ENCODE results near the gene ZSWIM9.
A peak's percentile ranks its signal among the peaks of the same experiment; 100 is the strongest.

ZSWIM9 gene

DNA sequence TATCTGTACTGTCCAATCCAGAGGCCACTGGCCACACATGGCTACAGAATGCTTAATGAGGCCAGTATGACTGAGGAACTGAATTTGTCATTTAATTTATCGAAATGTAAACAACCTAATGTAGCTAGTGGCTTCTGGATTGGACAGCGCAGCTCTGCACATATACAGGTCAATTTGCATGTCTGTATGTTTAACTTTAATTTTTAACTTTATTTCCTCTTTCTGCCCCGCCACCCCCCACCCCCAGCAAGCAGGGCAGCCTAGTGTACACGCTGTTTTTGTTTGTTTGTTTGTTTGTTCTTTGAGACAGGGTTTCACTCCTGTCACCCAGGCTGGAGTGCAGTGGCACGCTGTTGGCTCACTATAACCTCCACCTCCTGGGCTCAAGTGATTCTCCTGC lies 15.5 kb downstream of the ZSWIM9 start:
- Histone ChIP-seq H3K4me3 (ENCODE audit: low read length) (no peak overlapping the region), H3K36me3 (ENCODE audit: insufficient read depth, low read length) (peaks cover 56% of the 10 kb centered on the region), H2AFZ (ENCODE audit: low read depth, low read length) (no peak overlapping the region), H3K27me3 (ENCODE audit: insufficient read depth, low read length) (no peaks in the 10 kb centered on the region), H3K4me1 (ENCODE audit: insufficient read depth, low read length) (no peaks in the 10 kb centered on the region), H3K9me3 (ENCODE audit: low read length) (peaks cover 20% of the 10 kb centered on the region)

DNA sequence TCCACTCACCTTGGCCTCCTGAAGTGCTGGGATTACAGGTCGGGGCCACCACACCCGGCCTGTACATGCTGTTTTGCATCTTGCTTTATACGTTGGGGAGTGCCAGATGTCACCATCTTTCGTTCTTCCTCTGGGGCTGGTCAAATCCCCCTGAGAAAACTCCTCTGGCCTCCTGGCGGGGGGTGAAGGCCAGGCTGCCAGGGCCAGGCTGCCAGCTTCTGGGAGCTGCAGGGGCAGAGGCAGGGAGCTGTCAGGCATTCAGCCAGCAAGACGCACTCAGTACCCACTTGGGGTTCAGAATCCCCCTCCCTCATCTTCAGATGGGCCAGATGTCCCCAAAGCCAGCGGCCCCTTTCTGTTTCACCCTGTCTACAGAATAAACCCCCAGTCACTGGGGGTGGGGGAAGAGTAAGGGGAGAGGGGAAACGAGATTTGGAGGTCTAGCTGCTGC lies 16.1 kb downstream of the ZSWIM9 start:
- no peak overlapping the region for H2AFZ ChIP-seq (ENCODE audit: low read depth, low read length)
- H3K4me1 ChIP-seq (ENCODE audit: insufficient read depth, low read length) = no peaks in the 10 kb centered on the region
- H3K27me3 ChIP-seq (ENCODE audit: insufficient read depth, low read length) = no peaks in the 10 kb centered on the region
- H3K36me3 ChIP-seq (ENCODE audit: insufficient read depth, low read length) = peaks cover 55% of the 10 kb centered on the region
- peaks cover 15% of the 10 kb centered on the region for H3K9me3 ChIP-seq (ENCODE audit: low read length)
- no peak overlapping the region for H3K4me3 ChIP-seq (ENCODE audit: low read length)

DNA sequence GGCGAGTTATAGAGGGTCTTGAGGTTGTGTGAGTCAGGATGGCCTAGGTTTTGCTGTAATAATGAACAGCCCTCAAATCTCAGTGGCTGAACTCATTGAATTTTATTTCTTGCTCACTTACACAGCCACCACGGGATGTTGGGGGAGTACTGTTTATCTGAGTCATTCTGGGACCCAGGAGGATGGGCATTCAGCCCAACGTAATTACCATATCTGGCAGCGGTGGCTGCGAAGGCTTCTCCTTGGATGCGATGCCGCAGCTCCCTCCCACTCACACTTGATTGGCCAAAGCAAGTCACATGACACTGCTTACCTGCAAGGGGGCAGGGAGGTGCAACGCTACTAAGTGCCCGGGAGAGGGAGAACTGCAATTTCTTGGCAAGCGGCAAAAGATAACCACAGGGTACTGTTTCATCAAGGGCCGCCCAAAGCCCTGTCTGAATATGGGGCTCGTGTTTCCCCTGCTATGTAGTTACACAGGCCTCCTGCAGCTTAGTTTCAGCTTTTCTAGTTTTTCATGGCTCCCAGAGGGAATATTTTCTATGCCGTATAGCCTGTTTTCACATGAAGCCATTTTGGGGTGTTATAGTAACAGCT lies 19.9 kb downstream of the ZSWIM9 start:
- Histone ChIP-seq H3K4me1 (ENCODE audit: insufficient read depth, low read length) (no peaks in the 10 kb centered on the region), H3K9me3 (ENCODE audit: low read length) (peaks cover 5% of the 10 kb centered on the region), H3K27me3 (ENCODE audit: insufficient read depth, low read length) (no peaks in the 10 kb centered on the region), H3K36me3 (ENCODE audit: insufficient read depth, low read length) (peaks cover 61% of the 10 kb centered on the region), H3K4me3 (ENCODE audit: low read length) (no peak overlapping the region), H2AFZ (ENCODE audit: low read depth, low read length) (no peak overlapping the region)

DNA sequence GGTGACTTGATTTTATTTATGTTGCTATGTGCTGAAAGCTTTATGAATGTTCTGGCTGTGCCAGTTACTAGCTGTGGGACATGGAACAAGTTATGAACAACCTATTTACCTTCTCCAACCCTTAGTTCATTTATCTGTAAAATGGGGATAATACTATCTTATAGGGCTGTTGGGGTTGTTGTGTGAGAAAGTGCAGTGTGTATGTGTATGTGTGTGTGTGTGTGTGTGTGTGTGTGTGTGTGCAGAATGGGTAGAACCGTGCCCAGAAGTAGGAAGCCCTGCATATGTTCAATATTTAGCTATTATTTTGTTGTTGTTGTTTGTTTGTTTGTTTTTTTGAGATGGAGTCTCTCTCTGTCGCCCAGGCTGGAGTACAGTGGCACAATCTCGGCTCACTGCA lies 20.4 kb downstream of the ZSWIM9 start:
- Histone ChIP-seq H2AFZ (ENCODE audit: low read depth, low read length) (no peak overlapping the region), H3K27me3 (ENCODE audit: insufficient read depth, low read length) (no peaks in the 10 kb centered on the region), H3K4me1 (ENCODE audit: insufficient read depth, low read length) (no peaks in the 10 kb centered on the region), H3K9me3 (ENCODE audit: low read length) (peaks cover 5% of the 10 kb centered on the region), H3K4me3 (ENCODE audit: low read length) (no peak overlapping the region), H3K36me3 (ENCODE audit: insufficient read depth, low read length) (peaks cover 62% of the 10 kb centered on the region)

DNA sequence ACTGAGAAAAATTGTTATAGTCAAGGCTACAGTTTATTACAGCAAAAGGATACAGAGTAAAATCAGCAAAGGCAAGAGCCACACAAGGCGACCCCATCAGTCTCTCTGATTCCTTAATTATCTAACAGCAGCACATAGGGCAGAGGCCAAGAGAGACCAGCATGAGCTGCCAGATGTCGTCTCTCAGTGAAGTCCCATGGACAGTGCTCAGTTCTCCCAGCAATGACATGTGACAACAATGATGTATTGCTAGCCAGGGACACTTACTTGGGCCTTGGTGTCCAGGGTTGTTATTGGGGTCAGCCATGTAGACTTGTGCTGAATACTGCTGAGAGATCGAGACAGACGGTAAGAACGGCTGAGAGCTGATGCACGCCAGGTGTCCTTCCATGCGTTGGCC lies 22.3 kb downstream of the ZSWIM9 start:
- H3K4me1 ChIP-seq (ENCODE audit: insufficient read depth, low read length) = peaks cover 7% of the 10 kb centered on the region
- no peak overlapping the region for H3K4me3 ChIP-seq (ENCODE audit: low read length)
- H3K27me3 ChIP-seq (ENCODE audit: insufficient read depth, low read length) = no peaks in the 10 kb centered on the region
- H2AFZ ChIP-seq (ENCODE audit: low read depth, low read length) = no peak overlapping the region
- peaks cover 63% of the 10 kb centered on the region for H3K36me3 ChIP-seq (ENCODE audit: insufficient read depth, low read length)
- H3K9me3 ChIP-seq (ENCODE audit: low read length) = peaks cover 5% of the 10 kb centered on the region

- H3K36me3 ChIP-seq (ENCODE audit: insufficient read depth, low read length) = peaks cover 51% of the 10 kb centered on the region
- H2AFZ ChIP-seq (ENCODE audit: low read depth, low read length) = no peak overlapping the region
Observed at GRCh38 chr19:48194041-48194843, 23.8 kb downstream of the ZSWIM9 start.

DNA sequence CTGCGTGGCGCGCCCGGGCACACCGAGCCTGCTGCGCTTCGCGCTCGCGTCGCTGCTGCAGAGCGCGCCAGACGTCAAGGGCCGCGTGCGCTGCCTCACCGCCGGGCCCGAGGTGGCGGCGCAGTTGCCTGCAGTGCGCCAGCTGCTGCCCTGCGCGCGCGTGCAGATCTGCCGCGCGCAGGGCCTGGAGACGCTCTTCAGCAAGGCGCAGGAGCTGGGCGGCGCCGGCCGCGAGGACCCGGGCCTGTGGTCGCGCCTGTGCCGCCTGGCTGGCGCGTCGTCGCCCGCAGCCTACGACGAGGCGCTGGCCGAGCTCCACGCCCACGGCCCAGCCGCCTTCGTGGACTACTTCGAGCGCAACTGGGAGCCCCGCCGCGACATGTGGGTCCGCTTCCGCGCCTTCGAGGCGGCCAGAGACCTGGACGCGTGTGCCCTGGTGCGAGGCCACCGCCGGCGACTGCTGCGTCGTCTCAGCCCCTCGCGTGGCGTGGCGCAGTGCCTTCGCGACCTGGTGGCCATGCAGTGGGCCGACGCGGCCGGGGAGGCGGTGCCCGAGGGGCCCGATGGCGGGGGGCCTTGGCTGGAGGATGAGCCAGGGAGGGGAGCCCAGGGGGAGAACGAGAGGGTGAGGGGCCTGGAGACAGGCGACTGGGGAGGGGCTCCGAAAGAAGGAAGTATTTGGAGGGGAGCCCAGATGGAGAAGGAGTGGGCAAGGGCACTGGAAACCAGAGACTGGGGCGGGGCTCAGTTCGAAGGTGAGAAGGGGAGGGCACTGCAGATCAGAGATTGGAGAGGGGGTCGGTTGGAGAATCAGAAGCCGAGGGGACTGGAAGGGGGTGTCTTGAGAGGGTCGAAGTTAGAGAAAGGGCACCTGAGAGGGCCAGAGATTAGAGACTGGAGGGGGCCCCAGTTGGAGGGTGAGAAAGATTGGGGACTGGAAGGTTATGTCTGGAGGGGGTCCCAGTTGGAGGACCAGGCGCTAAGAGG lies 24.7 kb downstream of the ZSWIM9 start:
- H3K9me3 ChIP-seq (ENCODE audit: low read length) = no peaks in the 10 kb centered on the region
- no peak overlapping the region for H3K4me3 ChIP-seq (ENCODE audit: low read length)
- H3K36me3 ChIP-seq (ENCODE audit: insufficient read depth, low read length) = peaks cover 46% of the 10 kb centered on the region
- peaks cover 7% of the 10 kb centered on the region for H3K4me1 ChIP-seq (ENCODE audit: insufficient read depth, low read length)
- H3K27me3 ChIP-seq (ENCODE audit: insufficient read depth, low read length) = no peaks in the 10 kb centered on the region
- H2AFZ ChIP-seq (ENCODE audit: low read depth, low read length) = no peak overlapping the region

More at GRCh38 chr19:48194041-48194843, 23.8 kb downstream of the ZSWIM9 start:
- H3K27me3 ChIP-seq (ENCODE audit: insufficient read depth, low read length) = no peaks in the 10 kb centered on the region
- H3K4me3 ChIP-seq (ENCODE audit: low read length) = no peak overlapping the region
- peaks cover 7% of the 10 kb centered on the region for H3K4me1 ChIP-seq (ENCODE audit: insufficient read depth, low read length)
- H3K9me3 ChIP-seq (ENCODE audit: low read length) = no peaks in the 10 kb centered on the region

DNA sequence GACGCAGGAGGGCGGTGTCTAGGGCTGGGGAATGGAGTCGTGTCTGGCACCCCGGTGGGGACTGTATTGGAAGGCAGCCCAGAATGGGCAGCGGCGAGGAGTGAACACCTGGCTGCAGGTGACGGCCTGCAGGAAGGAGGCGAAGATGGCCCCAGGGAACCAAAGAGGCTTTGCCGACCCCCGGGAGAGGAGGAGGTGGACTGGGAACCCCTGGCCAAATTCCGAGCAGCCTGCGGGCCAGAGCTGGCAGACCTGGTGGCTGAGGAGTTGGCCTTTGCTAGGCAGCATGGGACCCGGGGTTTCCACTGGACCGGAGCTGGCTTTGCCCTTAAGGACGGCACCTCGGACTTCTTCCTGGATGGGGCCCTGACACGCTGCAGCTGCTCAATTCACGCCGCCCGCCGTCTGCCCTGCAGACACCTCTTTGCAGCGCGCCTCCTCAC lies 25.9 kb downstream of the ZSWIM9 start:
- no peak overlapping the region for H2AFZ ChIP-seq (ENCODE audit: low read depth, low read length)
- H3K27me3 ChIP-seq (ENCODE audit: insufficient read depth, low read length) = no peaks in the 10 kb centered on the region
- H3K4me1 ChIP-seq (ENCODE audit: insufficient read depth, low read length) = peaks cover 7% of the 10 kb centered on the region
- H3K4me3 ChIP-seq (ENCODE audit: low read length) = no peak overlapping the region
- no peaks in the 10 kb centered on the region for H3K9me3 ChIP-seq (ENCODE audit: low read length)
- peaks cover 41% of the 10 kb centered on the region for H3K36me3 ChIP-seq (ENCODE audit: insufficient read depth, low read length)

- H3K9me3 ChIP-seq (ENCODE audit: low read length) = no peaks in the 10 kb centered on the region
- H3K36me3 ChIP-seq (ENCODE audit: insufficient read depth, low read length) = peaks cover 34% of the 10 kb centered on the region
- no peak overlapping the region for H3K4me3 ChIP-seq (ENCODE audit: low read length)
- no peak overlapping the region for H2AFZ ChIP-seq (ENCODE audit: low read depth, low read length)
- H3K4me1 ChIP-seq (ENCODE audit: insufficient read depth, low read length) = peaks cover 7% of the 10 kb centered on the region
- no peaks in the 10 kb centered on the region for H3K27me3 ChIP-seq (ENCODE audit: insufficient read depth, low read length)
Observed at GRCh38 chr19:48196933-48197665, 26.6 kb downstream of the ZSWIM9 start.

GRCh38 chr19:48203222-48203793 lies 32.8 kb downstream of the ZSWIM9 start:
- Histone ChIP-seq H3K4me1 (ENCODE audit: insufficient read depth, low read length) (peaks cover 9% of the 10 kb centered on the region), H3K36me3 (ENCODE audit: insufficient read depth, low read length) (no peaks in the 10 kb centered on the region), H3K4me3 (ENCODE audit: low read length) (peak overlapping the region; percentile 58), H2AFZ (ENCODE audit: low read depth, low read length) (peak overlapping the region; percentile 31), H3K27me3 (ENCODE audit: insufficient read depth, low read length) (no peaks in the 10 kb centered on the region), H3K9me3 (ENCODE audit: low read length) (no peaks in the 10 kb centered on the region)

DNA sequence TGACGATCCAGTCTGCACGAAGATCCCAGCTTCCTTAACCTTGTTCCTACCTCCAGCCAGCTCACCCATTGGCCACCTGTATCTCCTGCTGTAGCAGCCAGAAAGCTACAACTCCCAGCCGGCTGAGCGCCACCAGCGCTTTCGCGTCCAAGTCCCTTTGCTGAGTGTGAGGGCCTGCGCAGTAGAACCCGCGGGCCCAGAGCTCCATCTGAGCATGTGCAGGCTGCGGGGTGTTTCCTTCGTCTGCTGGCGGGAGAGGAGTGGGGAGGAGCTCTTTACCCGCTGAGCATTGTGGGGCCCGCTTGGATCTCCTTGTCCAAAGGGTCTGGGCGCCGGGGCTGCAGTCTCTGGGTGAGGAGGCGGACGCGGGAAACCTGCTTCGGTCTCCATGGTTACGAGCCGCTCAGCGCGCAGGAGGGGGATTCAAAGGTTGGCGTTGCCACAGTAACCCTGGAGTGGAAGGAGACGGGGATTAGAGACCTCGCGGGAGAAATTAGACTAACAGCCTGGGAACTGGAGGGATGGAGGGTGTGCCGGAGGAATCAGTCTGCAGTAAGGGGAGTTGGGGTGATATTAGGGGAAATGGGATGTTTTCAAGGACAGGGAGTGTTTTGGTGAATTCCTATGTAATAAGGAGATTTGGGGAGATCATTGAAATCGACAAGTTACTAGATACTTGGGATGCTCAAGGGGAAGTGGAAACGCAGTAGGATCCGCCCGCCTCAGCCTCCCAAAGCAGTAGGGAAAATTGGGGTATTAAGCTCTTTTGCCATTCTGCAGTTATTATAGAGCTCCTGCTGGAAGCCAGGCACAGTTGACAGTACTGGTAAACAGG lies 33.5 kb downstream of the ZSWIM9 start:
- peak overlapping the region; percentile 31 for H2AFZ ChIP-seq (ENCODE audit: low read depth, low read length)
- no peaks in the 10 kb centered on the region for H3K9me3 ChIP-seq (ENCODE audit: low read length)

More for the DNA sequence above, 33.5 kb downstream of the ZSWIM9 start:
- H3K4me3 ChIP-seq (ENCODE audit: low read length) = peak overlapping the region; percentile 58
- H3K4me1 ChIP-seq (ENCODE audit: insufficient read depth, low read length) = peaks cover 9% of the 10 kb centered on the region
- H3K36me3 ChIP-seq (ENCODE audit: insufficient read depth, low read length) = no peaks in the 10 kb centered on the region
- H3K27me3 ChIP-seq (ENCODE audit: insufficient read depth, low read length) = no peaks in the 10 kb centered on the region
